HepG2 (cell line): Measurements from ENCODE around the gene NPHS1. TPM values are rescaled to one million over a fixed set of nuclear protein-coding genes. Genes with fewer than 3 reads are reported as not detected.
A peak's percentile ranks its signal among the peaks of the same experiment; 100 is the strongest.

Source experiments
- CHCHD3 ChIP-seq: sonication (generic); formaldehyde crosslinking; IDR thresholded peaks from 2 replicates; pipeline ENCODE4 v1.8.0; 2022; ENCODE audit warnings: mild to moderate bottlenecking, missing genetic modification reagents, moderate library complexity
- FOXJ3 ChIP-seq: sonication (generic); formaldehyde crosslinking; IDR thresholded peaks from 2 replicates; pipeline ENCODE4 v1.4.0; 2020; ENCODE audit warnings: missing genetic modification reagents, mild to moderate bottlenecking, borderline replicate concordance
- FOXK2 ChIP-seq: fragments of 450-650 bp; IDR thresholded peaks from 2 replicates; pipeline ENCODE4 v1.6.1; 2016
- GATAD2A ChIP-seq: IDR thresholded peaks from 2 replicates; pipeline ENCODE4 v1.6.1; 2016
- HIC2 ChIP-seq: sonication (generic); formaldehyde crosslinking; IDR thresholded peaks from 2 replicates; pipeline ENCODE4 v1.9.0; 2022; ENCODE audit warnings: low read depth, missing genetic modification reagents
- MED8 ChIP-seq: sonication (generic); formaldehyde crosslinking; IDR thresholded peaks from 2 replicates; pipeline ENCODE4 v1.8.1; 2023; ENCODE audit warnings: mild to moderate bottlenecking, missing genetic modification reagents; ENCODE audit not compliant: insufficient replicate concordance
- MNT ChIP-seq: fragments of 450-650 bp; IDR thresholded peaks from 2 replicates; pipeline ENCODE4 v1.6.1; 2016
- MXD1 ChIP-seq: sonication (generic); formaldehyde crosslinking; IDR thresholded peaks from 2 replicates; pipeline ENCODE4 v1.4.0; 2020; ENCODE audit warnings: mild to moderate bottlenecking, missing genetic modification reagents
- NKX3-1 ChIP-seq: sonication (generic); formaldehyde crosslinking; IDR thresholded peaks from 2 replicates; pipeline ENCODE4 v1.5.0; 2020; ENCODE audit warnings: missing genetic modification reagents
- RCOR2 ChIP-seq: IDR thresholded peaks from 2 replicates; pipeline ENCODE4 v1.6.1; 2016; ENCODE audit warnings: missing biosample characterization, missing genetic modification reagents
- REST ChIP-seq, 2 experiments: IDR thresholded peaks; 2 replicates each; pipeline ENCODE4 v1.6.1; 2011 to 2012; ENCODE audit warnings: low read length in 2 of 2, borderline replicate concordance in 1 of 2, low read depth in 1 of 2, mild to moderate bottlenecking in 1 of 2, moderate library complexity in 1 of 2
- RFX3 ChIP-seq: IDR thresholded peaks from 2 replicates; pipeline ENCODE4 v1.6.1; 2016; ENCODE audit warnings: missing biosample characterization, missing genetic modification reagents
- ZNF251 ChIP-seq: sonication (generic); formaldehyde crosslinking; IDR thresholded peaks from 2 replicates; pipeline ENCODE4 v1.9.0; 2021; ENCODE audit warnings: mild to moderate bottlenecking, missing genetic modification reagents
- ZNF296 ChIP-seq: sonication (generic); formaldehyde crosslinking; conservative IDR thresholded peaks from 2 replicates; pipeline ENCODE4 v1.5.0; 2020; ENCODE audit warnings: mild to moderate bottlenecking, missing genetic modification reagents
- ZNF777 ChIP-seq: sonication (generic); formaldehyde crosslinking; IDR thresholded peaks from 2 replicates; pipeline ENCODE4 v1.4.0; 2020; ENCODE audit warnings: missing genetic modification reagents
- ZSCAN21 ChIP-seq: sonication (generic); formaldehyde crosslinking; IDR thresholded peaks from 2 replicates; pipeline ENCODE4 v1.8.0; 2022; ENCODE audit warnings: mild to moderate bottlenecking, missing genetic modification reagents, moderate library complexity, borderline replicate concordance
- polyA plus RNA-seq, 8 experiments: library from polyadenylated mRNA; depleted of rRNA in 3 of 8; stranded (reverse) in 7 of 8; unstranded in 1 of 8; fragments of >200 nt; fragmentation: Illumina TruSeq in 4 of 8; extraction: Trizol in 4 of 8; gene quantifications; 2 replicates each; pipeline versions ENCODE4 v1.2.1 to v1.2.3, GENCODE V29; 2011 to 2016; ENCODE audit warnings: low read depth in 4 of 8, missing spikeins in 1 of 8, mixed read lengths in 1 of 8; ENCODE audit not compliant: insufficient read depth in 1 of 8
- total RNA-seq, 5 experiments: library from RNA; depleted of rRNA; stranded (reverse); fragments of >200 nt; fragmentation: Illumina TruSeq; extraction: Trizol; gene quantifications; 2 replicates each; pipeline ENCODE4 v1.2.3, GENCODE V29; 2016; ENCODE audit warnings: low read depth in 1 of 5
- TF ChIP-seq, protein P1 (sequence below): sonication (generic); formaldehyde crosslinking; IDR thresholded peaks from 2 replicates; pipeline ENCODE4 v1.8.0; 2022; ENCODE audit warnings: missing genetic modification reagents, low read depth, mild to moderate bottlenecking, borderline replicate concordance
- TF ChIP-seq, protein P2 (sequence below): sonication (generic); formaldehyde crosslinking; conservative IDR thresholded peaks from 2 replicates; pipeline ENCODE4 v1.4.0; 2020; ENCODE audit warnings: missing genetic modification reagents
- TF ChIP-seq, protein P3 (sequence below): sonication (generic); formaldehyde crosslinking; IDR thresholded peaks from 2 replicates; pipeline ENCODE4 v1.8.0; 2023; ENCODE audit warnings: mild to moderate bottlenecking, missing genetic modification reagents

NPHS1 gene
- total and polyA plus RNA-seq, 2 of the 13 experiments (the other 11 are each of a cell fraction or from before 2014, with no cell fraction given) = not detected

- TF ChIP-seq, protein P1, sequence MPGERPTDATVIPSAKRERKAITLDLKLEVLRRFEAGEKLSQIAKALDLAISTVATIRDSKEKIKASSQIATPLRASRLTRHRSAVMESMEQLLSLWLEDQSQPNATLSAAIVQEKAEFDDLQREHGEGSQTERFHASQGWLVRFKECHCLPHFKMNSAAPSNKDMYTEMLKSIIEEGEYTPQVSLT (CRISPR knock-in tag) = no peak
- TF ChIP-seq ZNF296 (CRISPR knock-in tag) = no peak
- no peak for TF ChIP-seq MNT
- no peak for TF ChIP-seq GATAD2A (CRISPR knock-in tag)
- TF ChIP-seq ZNF251 (CRISPR knock-in tag) = no peak
- no peak for TF ChIP-seq MXD1 (CRISPR knock-in tag)
- TF ChIP-seq NKX3-1 (CRISPR knock-in tag) = no peak
- TF ChIP-seq ZSCAN21 (CRISPR knock-in tag) = 0 out of 2 replicates have a peak, but pooled peaks have one; percentile 53
- no peak for TF ChIP-seq HIC2
- TF ChIP-seq RCOR2 (CRISPR knock-in tag) = no peak
- TF ChIP-seq FOXK2 = no peak
- TF ChIP-seq CHCHD3 (CRISPR knock-in tag) = no peak
- TF ChIP-seq, protein P2, sequence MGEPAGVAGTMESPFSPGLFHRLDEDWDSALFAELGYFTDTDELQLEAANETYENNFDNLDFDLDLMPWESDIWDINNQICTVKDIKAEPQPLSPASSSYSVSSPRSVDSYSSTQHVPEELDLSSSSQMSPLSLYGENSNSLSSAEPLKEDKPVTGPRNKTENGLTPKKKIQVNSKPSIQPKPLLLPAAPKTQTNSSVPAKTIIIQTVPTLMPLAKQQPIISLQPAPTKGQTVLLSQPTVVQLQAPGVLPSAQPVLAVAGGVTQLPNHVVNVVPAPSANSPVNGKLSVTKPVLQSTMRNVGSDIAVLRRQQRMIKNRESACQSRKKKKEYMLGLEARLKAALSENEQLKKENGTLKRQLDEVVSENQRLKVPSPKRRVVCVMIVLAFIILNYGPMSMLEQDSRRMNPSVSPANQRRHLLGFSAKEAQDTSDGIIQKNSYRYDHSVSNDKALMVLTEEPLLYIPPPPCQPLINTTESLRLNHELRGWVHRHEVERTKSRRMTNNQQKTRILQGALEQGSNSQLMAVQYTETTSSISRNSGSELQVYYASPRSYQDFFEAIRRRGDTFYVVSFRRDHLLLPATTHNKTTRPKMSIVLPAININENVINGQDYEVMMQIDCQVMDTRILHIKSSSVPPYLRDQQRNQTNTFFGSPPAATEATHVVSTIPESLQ = no peak
- TF ChIP-seq REST (IDR thresholded peaks at IDR 0.05; ENCODE audit: borderline replicate concordance in 1 of 2, low read depth in 1 of 2, low read length in 2 of 2) = peak; percentile 10 to 74; a peak in 3 of 4 replicates
- no peak for TF ChIP-seq MED8 (CRISPR knock-in tag)
- TF ChIP-seq, protein P3, sequence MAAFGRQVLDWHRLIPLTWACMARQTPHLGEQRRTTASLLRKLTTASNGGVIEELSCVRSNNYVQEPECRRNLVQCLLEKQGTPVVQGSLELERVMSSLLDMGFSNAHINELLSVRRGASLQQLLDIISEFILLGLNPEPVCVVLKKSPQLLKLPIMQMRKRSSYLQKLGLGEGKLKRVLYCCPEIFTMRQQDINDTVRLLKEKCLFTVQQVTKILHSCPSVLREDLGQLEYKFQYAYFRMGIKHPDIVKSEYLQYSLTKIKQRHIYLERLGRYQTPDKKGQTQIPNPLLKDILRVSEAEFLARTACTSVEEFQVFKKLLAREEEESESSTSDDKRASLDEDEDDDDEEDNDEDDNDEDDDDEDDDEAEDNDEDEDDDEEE = no peak
- TF ChIP-seq RFX3 (CRISPR knock-in tag) = no peak
- peak; percentile 54; the same call in 1 of the 2 replicates for TF ChIP-seq ZNF777 (CRISPR knock-in tag)
- TF ChIP-seq FOXJ3 = no peak
Measured at GRCh38 chr19:35846038-35846668, 6.2 kb downstream of the NPHS1 start (continued).
